Neuronal stem cell (in vitro differentiated cells): ENCODE data around the gene EIF3L.

Experiments
- DNase-seq: peaks from one replicate; pipeline ENCODE4 v3.0.0-alpha.2; 2013; ENCODE audit warnings: low spot score
- H2AFZ ChIP-seq: one replicate; pipeline ENCODE4 v1.6.1; 2013; ENCODE audit warnings: mild to moderate bottlenecking, low read length, inconsistent platforms
- H2AK5ac ChIP-seq: 2 replicates; pipeline ENCODE4 v1.6.1; 2013; ENCODE audit warnings: low read depth, mild to moderate bottlenecking, inconsistent platforms, low read length, moderate library complexity, mixed read lengths
- H2BK120ac ChIP-seq: 2 replicates; pipeline ENCODE4 v1.6.1; 2013; ENCODE audit warnings: low read depth, mild to moderate bottlenecking, inconsistent platforms, low read length, moderate library complexity, mixed read lengths
- H2BK12ac ChIP-seq: one replicate; pipeline ENCODE4 v1.6.1; 2013; ENCODE audit warnings: low read length, inconsistent platforms
- H2BK15ac ChIP-seq: 2 replicates; pipeline ENCODE4 v1.6.1; 2013; ENCODE audit warnings: mild to moderate bottlenecking, low read length, inconsistent platforms, mixed read lengths
- H2BK5ac ChIP-seq: one replicate; pipeline ENCODE4 v1.6.1; 2013; ENCODE audit warnings: inconsistent platforms, mild to moderate bottlenecking, low read length, moderate library complexity
- H3K14ac ChIP-seq: one replicate; pipeline ENCODE4 v1.6.1; 2013; ENCODE audit warnings: low read length, inconsistent platforms
- H3K18ac ChIP-seq: 2 replicates; pipeline ENCODE4 v1.6.1; 2013; ENCODE audit warnings: low read length, inconsistent platforms
- H3K23ac ChIP-seq: 2 replicates; pipeline ENCODE4 v1.6.1; 2013; ENCODE audit warnings: low read depth, mild to moderate bottlenecking, mixed read lengths, low read length, inconsistent platforms; ENCODE audit not compliant: poor library complexity
- H3K27ac ChIP-seq: replicated peaks from 3 replicates; pipeline ENCODE4 v1.5.1; 2013; ENCODE audit warnings: low read length, inconsistent platforms
- H3K27me3 ChIP-seq, 3 experiments: 2 replicates each; pipeline ENCODE4 v1.6.1; 2013; ENCODE audit warnings: low read length in 3 of 3, mild to moderate bottlenecking in 2 of 3, inconsistent platforms in 1 of 3, low read depth in 1 of 3, mixed read lengths in 1 of 3, moderate library complexity in 1 of 3; ENCODE audit not compliant: control insufficient read depth in 3 of 3, insufficient read depth in 3 of 3
- H3K36me3 ChIP-seq, 2 donors: replicated peaks in 1 of 2; 2 replicates each; pipeline ENCODE4 v1.6.1; 2013; ENCODE audit warnings: low read length in 2 of 2; ENCODE audit not compliant: control insufficient read depth in 2 of 2, insufficient read depth in 2 of 2
- H3K4ac ChIP-seq: 2 replicates; pipeline ENCODE4 v1.6.1; 2013; ENCODE audit warnings: inconsistent platforms, mild to moderate bottlenecking, low read length, moderate library complexity
- H3K4me1 ChIP-seq, 2 donors: 1 replicate in 1 of 2; 2 replicates in 1 of 2; pipeline ENCODE4 v1.6.1; 2013; ENCODE audit warnings: low read length in 2 of 2, low read depth in 1 of 2; ENCODE audit not compliant: control insufficient read depth in 2 of 2, insufficient read depth in 1 of 2
- H3K4me2 ChIP-seq: one replicate; pipeline ENCODE4 v1.6.1; 2013; ENCODE audit warnings: mild to moderate bottlenecking, low read length, inconsistent platforms; ENCODE audit not compliant: insufficient read depth, poor library complexity, severe bottlenecking
- H3K4me3 ChIP-seq, 2 donors: 2 replicates each; pipeline ENCODE4 v1.5.1; 2013; ENCODE audit warnings: low read length in 2 of 2, mild to moderate bottlenecking in 2 of 2, inconsistent platforms in 1 of 2, moderate library complexity in 1 of 2
- H3K79me1 ChIP-seq: one replicate; pipeline ENCODE4 v1.6.1; 2013; ENCODE audit warnings: low read depth, mild to moderate bottlenecking, inconsistent platforms, low read length, moderate library complexity
- H3K9ac ChIP-seq: one replicate; pipeline ENCODE4 v1.6.1; 2013; ENCODE audit warnings: mild to moderate bottlenecking, low read depth, low read length, inconsistent platforms; ENCODE audit not compliant: poor library complexity
- H3K9me3 ChIP-seq, 2 donors: replicated peaks in 1 of 2; 2 replicates each; pipeline versions ENCODE3 to v1.6.1; 2013; ENCODE audit warnings: low read length in 2 of 2, mild to moderate bottlenecking in 2 of 2, inconsistent platforms in 1 of 2, low read depth in 1 of 2, mixed read lengths in 1 of 2, moderate library complexity in 1 of 2; ENCODE audit not compliant: control insufficient read depth in 2 of 2, insufficient read depth in 1 of 2
- H4K8ac ChIP-seq: one replicate; pipeline ENCODE4 v1.6.1; 2013; ENCODE audit warnings: low read depth, mild to moderate bottlenecking, inconsistent platforms, low read length, moderate library complexity
- H4K91ac ChIP-seq: one replicate; pipeline ENCODE4 v1.6.1; 2013; ENCODE audit warnings: low read length, low read depth, mild to moderate bottlenecking, inconsistent platforms; ENCODE audit not compliant: poor library complexity
- WGBS, 2 donors: extraction: QIAGEN DNeasy Blood & Tissue Kit; methylation state at CpG; one replicate each; pipeline ENCODE4 v1.1.7; 2013; ENCODE audit warnings: missing lambda C conversion rate in 2 of 2, mixed read lengths in 1 of 2; ENCODE audit not compliant: insufficient read length in 2 of 2, insufficient replicate concordance in 1 of 2; ENCODE audit errors: extremely low coverage in 2 of 2; 5-methylcytosine and 5-hydroxymethylcytosine counted together

The EIF3L gene

GRCh38 chr22:37827056-37827455 lies 22.2 kb upstream of the EIF3L start:
- Histone ChIP-seq H3K23ac (peak overlapping the region; percentile 16), H3K36me3 (peaks cover 20 to 38% of the 10 kb centered on the region in 2 donors), H2BK120ac (no peak overlapping the region), H3K27ac (no peak overlapping the region), H4K91ac (no peak overlapping the region), H3K18ac (no peak overlapping the region), H2BK12ac (no peak overlapping the region), H2BK15ac (no peak overlapping the region), H2AFZ (no peak overlapping the region), H3K4me3 (no peak overlapping the region), H2BK5ac (no peak overlapping the region), H3K9ac (no peak overlapping the region), H3K4ac (no peak overlapping the region), H3K9me3 (no peaks in the 10 kb centered on the region), H3K27me3 (peaks cover 0 to 30% (median 16%) of the 10 kb centered on the region in 3 experiments), H3K4me2 (no peak overlapping the region), H3K14ac (no peak overlapping the region), H2AK5ac (no peak overlapping the region), H3K79me1 (no peaks in the 10 kb centered on the region), H3K4me1 (peaks cover 9 to 12% of the 10 kb centered on the region in 2 donors), H4K8ac (no peak overlapping the region)
- no CpG with 5 or more reads among the region's 9 CpGs for WGBS, 2 donors
- DNase-seq: no peak

DNA sequence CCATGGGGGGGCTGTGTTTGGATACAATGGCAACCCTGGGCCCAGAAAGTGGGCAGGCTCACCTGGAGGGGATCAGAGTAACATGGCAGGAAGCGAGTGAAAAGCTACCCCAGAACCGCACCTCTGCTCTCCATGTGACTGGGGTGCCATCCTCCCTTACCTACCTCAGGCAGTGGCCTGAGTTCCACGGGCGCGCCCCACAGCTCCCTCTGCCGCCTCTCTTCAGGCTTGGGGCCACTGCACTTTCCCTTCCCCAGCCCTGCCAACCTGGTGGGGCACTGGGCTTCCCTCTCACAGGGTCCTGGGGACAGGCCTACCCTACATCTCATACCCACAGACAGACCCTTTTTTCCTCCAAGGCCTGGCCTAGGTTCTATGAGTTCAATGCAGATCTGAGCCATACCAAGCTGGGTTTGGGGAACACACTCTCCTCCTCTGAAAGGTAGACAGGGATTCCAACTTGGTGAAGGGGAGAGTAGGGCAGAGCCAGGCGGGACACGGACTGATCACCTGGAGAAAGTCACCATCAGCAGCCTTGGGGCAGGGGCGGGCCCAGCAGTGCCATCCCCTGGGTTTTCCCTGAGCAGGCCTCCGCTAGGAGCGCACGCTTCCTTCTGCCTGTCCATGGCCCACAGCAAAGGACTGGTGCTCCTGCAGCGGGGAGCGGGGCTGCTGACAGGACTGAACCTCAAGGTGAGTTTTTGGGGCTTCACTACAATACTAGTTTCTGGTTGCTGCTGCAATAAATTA lies 19.0 kb upstream of the EIF3L start:
- Histone ChIP-seq H2AFZ (no peak overlapping the region), H3K14ac (no peak overlapping the region), H3K27me3 (peaks cover 0 to 6% (median 2%) of the 10 kb centered on the region in 3 experiments), H3K79me1 (no peaks in the 10 kb centered on the region), H3K18ac (no peak overlapping the region), H2BK12ac (no peak overlapping the region), H3K9ac (no peak overlapping the region), H4K91ac (no peak overlapping the region), H3K23ac (no peak overlapping the region), H4K8ac (no peak overlapping the region), H3K4me2 (no peak overlapping the region), H3K4me1 (no peaks in the 10 kb centered on the region), H3K36me3 (peaks cover 38 to 69% of the 10 kb centered on the region in 2 donors), H2BK15ac (no peak overlapping the region), H2BK120ac (no peak overlapping the region), H3K9me3 (no peaks in the 10 kb centered on the region), H3K27ac (no peak overlapping the region), H3K4me3 (no peak overlapping the region), H3K4ac (no peak overlapping the region), H2BK5ac (no peak overlapping the region), H2AK5ac (no peak overlapping the region)
- DNase-seq: no peak
- WGBS, 2 donors: no CpG with 5 or more reads among the region's 14 CpGs

- Histone ChIP-seq H3K4ac (no peak overlapping the region), H3K14ac (no peak overlapping the region), H2BK5ac (no peak overlapping the region), H2BK12ac (no peak overlapping the region), H4K91ac (no peak overlapping the region), H2BK120ac (no peak overlapping the region), H3K9ac (no peak overlapping the region), H3K18ac (no peak overlapping the region), H2BK15ac (no peak overlapping the region), H3K4me3 (no peak overlapping the region), H2AK5ac (no peak overlapping the region), H3K27me3 (no peaks in the 10 kb centered on the region), H3K27ac (no peak overlapping the region), H3K4me1 (no peaks in the 10 kb centered on the region), H3K9me3 (no peaks in the 10 kb centered on the region), H3K4me2 (no peak overlapping the region), H2AFZ (no peak overlapping the region), H4K8ac (no peak overlapping the region), H3K36me3 (peaks cover 38 to 75% of the 10 kb centered on the region in 2 donors), H3K23ac (no peak overlapping the region), H3K79me1 (no peaks in the 10 kb centered on the region)
- DNase-seq: no peak
- WGBS, 2 donors: no CpG with 5 or more reads among the region's 11 CpGs
Measured at GRCh38 chr22:37831472-37831871, 17.7 kb upstream of the EIF3L start.

GRCh38 chr22:37832022-37832857 lies 17.0 kb upstream of the EIF3L start:
- no peak for DNase-seq
- Histone ChIP-seq H3K4me1 (no peaks in the 10 kb centered on the region), H3K14ac (no peak overlapping the region), H3K4ac (no peak overlapping the region), H3K9me3 (no peaks in the 10 kb centered on the region), H3K9ac (no peak overlapping the region), H3K36me3 (peaks cover 38 to 83% of the 10 kb centered on the region in 2 donors), H3K4me2 (no peak overlapping the region), H3K4me3 (no peak overlapping the region), H4K8ac (no peak overlapping the region), H4K91ac (no peak overlapping the region), H3K27me3 (no peaks in the 10 kb centered on the region), H2AFZ (no peak overlapping the region), H3K18ac (no peak overlapping the region), H2BK120ac (no peak overlapping the region), H2AK5ac (no peak overlapping the region), H2BK12ac (no peak overlapping the region), H2BK5ac (no peak overlapping the region), H2BK15ac (no peak overlapping the region), H3K23ac (no peak overlapping the region), H3K27ac (no peak overlapping the region), H3K79me1 (no peaks in the 10 kb centered on the region)
- WGBS, 2 donors: no CpG with 5 or more reads among the region's 16 CpGs
